ENCODE results near the gene SLC35F3.

SLC35F3 gene

DNA sequence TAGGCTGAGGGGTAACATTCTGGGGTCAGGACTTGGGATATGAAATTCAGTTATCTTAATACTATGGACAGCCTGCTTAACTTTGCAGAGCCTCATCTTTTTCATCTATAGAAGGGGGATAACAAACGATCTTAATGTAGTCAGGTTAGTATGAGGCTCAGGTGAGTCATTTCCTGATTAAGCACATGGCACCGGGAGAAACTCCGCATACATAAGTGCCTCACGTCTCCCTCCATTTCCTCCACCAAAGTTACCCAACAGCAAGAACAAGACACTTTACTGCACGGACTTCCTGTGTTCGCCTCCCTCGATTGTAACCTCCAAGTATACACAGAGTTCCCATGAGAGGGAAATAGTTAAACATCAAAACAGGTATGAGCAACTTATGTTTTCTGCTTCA is 356.1 kb downstream of the SLC35F3 start:
- Histone ChIP-seq H4K8ac (ENCODE audit: low read depth, low read length) (no peak overlapping the region), H3K9ac (ENCODE audit: low read depth, low read length, poor library complexity) (no peak overlapping the region), H2AK5ac (ENCODE audit: low read depth, low read length) (no peak overlapping the region), H3K18ac (ENCODE audit: low read length) (no peak overlapping the region), H3K9me3 (replicated peaks in 1 of 2; ENCODE audit: control insufficient read depth in 2 of 2, insufficient read depth in 1 of 2, low read depth in 1 of 2, low read length in 2 of 2) (peaks cover 0 to 2% of the 10 kb centered on the region in 2 donors), H4K91ac (ENCODE audit: low read depth, low read length, poor library complexity) (no peak overlapping the region), H3K27ac (replicated peaks; ENCODE audit: low read length) (no peak overlapping the region), H2BK120ac (ENCODE audit: low read depth, low read length) (no peak overlapping the region), H2BK12ac (ENCODE audit: low read length) (no peak overlapping the region), H2BK15ac (ENCODE audit: low read length) (no peak overlapping the region), H3K4me3 (ENCODE audit: low read length in 2 of 2) (no peak overlapping the region), H3K79me1 (ENCODE audit: low read depth, low read length) (no peaks in the 10 kb centered on the region), H3K23ac (ENCODE audit: low read depth, low read length, poor library complexity) (no peak overlapping the region), H3K4me1 (ENCODE audit: control insufficient read depth in 2 of 2, insufficient read depth in 1 of 2, low read depth in 1 of 2, low read length in 2 of 2) (no peaks in the 10 kb centered on the region), H3K27me3 (ENCODE audit: control insufficient read depth in 3 of 3, insufficient read depth in 3 of 3, low read depth in 1 of 3, low read length in 3 of 3) (peaks cover 0 to 7% (median 3%) of the 10 kb centered on the region in 3 experiments), H3K4me2 (ENCODE audit: insufficient read depth, low read length, poor library complexity, severe bottlenecking) (no peak overlapping the region), H2BK5ac (ENCODE audit: low read length) (no peak overlapping the region), H3K14ac (ENCODE audit: low read length) (no peak overlapping the region), H2AFZ (ENCODE audit: low read length) (no peak overlapping the region), H3K4ac (ENCODE audit: low read length) (no peak overlapping the region), H3K36me3 (replicated peaks in 1 of 2; ENCODE audit: control insufficient read depth in 2 of 2, insufficient read depth in 2 of 2, low read length in 2 of 2) (no peaks in the 10 kb centered on the region)
- WGBS, 2 donors (ENCODE audit: extremely low coverage in 2 of 2, insufficient read length in 2 of 2, insufficient replicate concordance in 1 of 2), result no CpG with 5 or more reads among the region's 7 CpGs
- DNase-seq (ENCODE audit: low spot score), result no peak

DNA sequence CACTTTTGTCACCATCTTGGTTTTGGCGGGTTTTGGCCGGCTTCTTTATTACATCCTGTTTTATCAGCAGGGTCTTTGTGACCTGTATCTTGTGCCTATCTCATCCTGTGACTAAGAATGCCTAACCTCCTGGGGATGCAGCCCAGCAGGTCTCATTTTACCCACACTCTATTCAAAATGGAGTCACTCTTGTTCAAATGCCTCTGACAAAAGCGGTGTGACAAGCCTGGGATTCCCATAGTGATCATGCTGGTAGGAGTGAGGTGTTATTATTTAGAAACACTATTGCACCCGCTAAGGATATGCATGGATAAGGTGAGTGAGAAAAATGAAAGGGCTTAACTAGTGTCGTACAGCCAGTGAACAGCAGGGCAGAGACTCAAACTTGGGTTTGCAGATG is 357.1 kb downstream of the SLC35F3 start:
- H2BK120ac ChIP-seq (ENCODE audit: low read depth, low read length), result no peak overlapping the region
- H4K8ac ChIP-seq (ENCODE audit: low read depth, low read length), result no peak overlapping the region
- no peaks in the 10 kb centered on the region for H3K36me3 ChIP-seq (replicated peaks in 1 of 2; ENCODE audit: control insufficient read depth in 2 of 2, insufficient read depth in 2 of 2, low read length in 2 of 2)
- no peak overlapping the region for H3K4me2 ChIP-seq (ENCODE audit: insufficient read depth, low read length, poor library complexity, severe bottlenecking)
- no peak overlapping the region for H3K27ac ChIP-seq (replicated peaks; ENCODE audit: low read length)
- H3K23ac ChIP-seq (ENCODE audit: low read depth, low read length, poor library complexity), result no peak overlapping the region
- H2BK15ac ChIP-seq (ENCODE audit: low read length), result no peak overlapping the region
- no peak overlapping the region for H3K4me3 ChIP-seq (ENCODE audit: low read length in 2 of 2)
- DNase-seq (ENCODE audit: low spot score), result no peak
- no peak overlapping the region for H2BK12ac ChIP-seq (ENCODE audit: low read length)
- H3K4me1 ChIP-seq (ENCODE audit: control insufficient read depth in 2 of 2, insufficient read depth in 1 of 2, low read depth in 1 of 2, low read length in 2 of 2), result peaks cover 0 to 2% of the 10 kb centered on the region in 2 donors
- H3K9ac ChIP-seq (ENCODE audit: low read depth, low read length, poor library complexity), result no peak overlapping the region
- H3K9me3 ChIP-seq (replicated peaks in 1 of 2; ENCODE audit: control insufficient read depth in 2 of 2, insufficient read depth in 1 of 2, low read depth in 1 of 2, low read length in 2 of 2), result peaks cover 0 to 2% of the 10 kb centered on the region in 2 donors
- no peak overlapping the region for H2AK5ac ChIP-seq (ENCODE audit: low read depth, low read length)
- H2BK5ac ChIP-seq (ENCODE audit: low read length), result no peak overlapping the region
- no peaks in the 10 kb centered on the region for H3K79me1 ChIP-seq (ENCODE audit: low read depth, low read length)
- H3K27me3 ChIP-seq (ENCODE audit: control insufficient read depth in 3 of 3, insufficient read depth in 3 of 3, low read depth in 1 of 3, low read length in 3 of 3), result peaks cover 0 to 7% (median 2%) of the 10 kb centered on the region in 3 experiments
- no peak overlapping the region for H3K18ac ChIP-seq (ENCODE audit: low read length)
- no peak overlapping the region for H3K4ac ChIP-seq (ENCODE audit: low read length)
- no CpG with 5 or more reads among the region's 5 CpGs for WGBS, 2 donors (ENCODE audit: extremely low coverage in 2 of 2, insufficient read length in 2 of 2, insufficient replicate concordance in 1 of 2)
- no peak overlapping the region for H2AFZ ChIP-seq (ENCODE audit: low read length)
- H4K91ac ChIP-seq (ENCODE audit: low read depth, low read length, poor library complexity), result no peak overlapping the region
- H3K14ac ChIP-seq (ENCODE audit: low read length), result no peak overlapping the region

DNA sequence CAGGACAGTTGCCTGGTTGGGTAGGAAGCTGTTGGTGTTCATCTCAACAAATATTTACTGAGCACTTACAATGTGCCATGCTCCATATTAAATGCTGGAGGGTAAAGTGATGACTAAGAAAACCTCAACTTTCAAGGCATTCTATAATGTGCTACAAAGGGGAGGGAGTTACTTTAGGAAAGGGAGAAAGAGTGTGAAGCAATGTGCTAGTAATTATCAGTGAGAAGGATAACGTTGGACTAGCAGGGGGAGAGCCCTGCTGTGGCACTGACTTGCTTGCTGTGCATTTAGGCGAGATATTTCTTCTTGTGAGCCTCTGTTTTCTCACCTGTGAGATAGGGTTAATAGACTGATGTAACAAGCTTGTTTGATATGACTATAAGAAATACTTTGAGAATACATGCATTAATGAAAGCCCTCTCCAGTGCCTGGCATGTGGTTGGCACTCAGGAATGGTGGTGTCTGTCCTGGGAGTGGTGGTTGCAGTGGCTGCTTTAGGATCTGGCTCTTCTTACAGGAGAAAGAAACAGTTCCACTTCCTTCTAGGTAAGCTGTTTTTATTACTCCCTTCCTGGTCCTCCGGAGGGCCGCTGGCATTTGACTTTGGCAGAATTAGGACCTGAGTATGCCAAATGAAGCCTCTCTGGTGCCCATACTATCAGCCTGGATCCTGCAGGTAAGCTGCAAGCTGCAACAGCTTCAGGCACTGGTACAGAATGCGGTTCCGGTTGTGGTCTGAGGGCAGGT is 357.7 kb downstream of the SLC35F3 start:
- Histone ChIP-seq H2AFZ (ENCODE audit: low read length) (no peak overlapping the region), H3K14ac (ENCODE audit: low read length) (no peak overlapping the region), H2BK12ac (ENCODE audit: low read length) (no peak overlapping the region), H3K27me3 (ENCODE audit: control insufficient read depth in 3 of 3, insufficient read depth in 3 of 3, low read depth in 1 of 3, low read length in 3 of 3) (peaks cover 0 to 7% (median 0%) of the 10 kb centered on the region in 3 experiments), H3K18ac (ENCODE audit: low read length) (no peak overlapping the region), H3K4me3 (ENCODE audit: low read length in 2 of 2) (no peak overlapping the region), H3K9ac (ENCODE audit: low read depth, low read length, poor library complexity) (no peak overlapping the region), H3K79me1 (ENCODE audit: low read depth, low read length) (no peaks in the 10 kb centered on the region), H3K9me3 (replicated peaks in 1 of 2; ENCODE audit: control insufficient read depth in 2 of 2, insufficient read depth in 1 of 2, low read depth in 1 of 2, low read length in 2 of 2) (peaks cover 0 to 2% of the 10 kb centered on the region in 2 donors), H3K4ac (ENCODE audit: low read length) (no peak overlapping the region), H3K36me3 (replicated peaks in 1 of 2; ENCODE audit: control insufficient read depth in 2 of 2, insufficient read depth in 2 of 2, low read length in 2 of 2) (no peaks in the 10 kb centered on the region), H3K27ac (replicated peaks; ENCODE audit: low read length) (no peak overlapping the region), H4K91ac (ENCODE audit: low read depth, low read length, poor library complexity) (no peak overlapping the region), H4K8ac (ENCODE audit: low read depth, low read length) (no peak overlapping the region), H3K23ac (ENCODE audit: low read depth, low read length, poor library complexity) (no peak overlapping the region), H3K4me2 (ENCODE audit: insufficient read depth, low read length, poor library complexity, severe bottlenecking) (no peak overlapping the region), H2BK5ac (ENCODE audit: low read length) (no peak overlapping the region), H2AK5ac (ENCODE audit: low read depth, low read length) (no peak overlapping the region), H2BK15ac (ENCODE audit: low read length) (no peak overlapping the region), H2BK120ac (ENCODE audit: low read depth, low read length) (no peak overlapping the region), H3K4me1 (ENCODE audit: control insufficient read depth in 2 of 2, insufficient read depth in 1 of 2, low read depth in 1 of 2, low read length in 2 of 2) (peaks cover 0 to 2% of the 10 kb centered on the region in 2 donors)
- DNase-seq (ENCODE audit: low spot score), result no peak
- no CpG with 5 or more reads among the region's 6 CpGs for WGBS, 2 donors (ENCODE audit: extremely low coverage in 2 of 2, insufficient read length in 2 of 2, insufficient replicate concordance in 1 of 2)

DNA sequence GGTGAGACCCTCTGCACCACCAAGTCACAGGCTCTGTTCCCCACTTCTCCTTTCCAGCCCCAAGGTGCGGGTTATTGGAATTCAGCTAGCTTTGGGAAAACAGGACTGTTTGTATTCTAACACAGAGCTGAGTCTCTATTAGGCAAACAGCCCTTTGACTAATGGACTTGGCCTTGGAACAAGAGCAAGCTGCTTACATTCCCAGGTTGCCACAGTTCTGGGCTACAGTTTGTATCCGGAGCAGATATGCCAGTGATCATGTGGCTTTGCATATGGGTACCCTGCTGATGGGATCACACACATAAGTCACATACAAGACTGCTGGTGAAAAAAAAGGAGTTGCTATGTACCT is 358.3 kb downstream of the SLC35F3 start:
- H2BK12ac ChIP-seq (ENCODE audit: low read length), result no peak overlapping the region
- peaks cover 0 to 7% (median 0%) of the 10 kb centered on the region in 3 experiments for H3K27me3 ChIP-seq (ENCODE audit: control insufficient read depth in 3 of 3, insufficient read depth in 3 of 3, low read depth in 1 of 3, low read length in 3 of 3)
- H3K4ac ChIP-seq (ENCODE audit: low read length), result no peak overlapping the region
- no CpG with 5 or more reads among the region's 2 CpGs for WGBS, 2 donors (ENCODE audit: extremely low coverage in 2 of 2, insufficient read length in 2 of 2, insufficient replicate concordance in 1 of 2)
- H3K14ac ChIP-seq (ENCODE audit: low read length), result no peak overlapping the region
- H3K4me3 ChIP-seq (ENCODE audit: low read length in 2 of 2), result no peak overlapping the region
- no peak for DNase-seq (ENCODE audit: low spot score)
- no peak overlapping the region for H3K9ac ChIP-seq (ENCODE audit: low read depth, low read length, poor library complexity)
- no peak overlapping the region for H3K18ac ChIP-seq (ENCODE audit: low read length)
- no peaks in the 10 kb centered on the region for H3K79me1 ChIP-seq (ENCODE audit: low read depth, low read length)
- H3K23ac ChIP-seq (ENCODE audit: low read depth, low read length, poor library complexity), result no peak overlapping the region
- H4K8ac ChIP-seq (ENCODE audit: low read depth, low read length), result no peak overlapping the region
- no peak overlapping the region for H2BK5ac ChIP-seq (ENCODE audit: low read length)
- H3K9me3 ChIP-seq (replicated peaks in 1 of 2; ENCODE audit: control insufficient read depth in 2 of 2, insufficient read depth in 1 of 2, low read depth in 1 of 2, low read length in 2 of 2), result peaks cover 0 to 2% of the 10 kb centered on the region in 2 donors
- H3K4me2 ChIP-seq (ENCODE audit: insufficient read depth, low read length, poor library complexity, severe bottlenecking), result no peak overlapping the region
- no peak overlapping the region for H4K91ac ChIP-seq (ENCODE audit: low read depth, low read length, poor library complexity)
- no peak overlapping the region for H3K27ac ChIP-seq (replicated peaks; ENCODE audit: low read length)
- no peaks in the 10 kb centered on the region for H3K36me3 ChIP-seq (replicated peaks in 1 of 2; ENCODE audit: control insufficient read depth in 2 of 2, insufficient read depth in 2 of 2, low read length in 2 of 2)
- H2BK120ac ChIP-seq (ENCODE audit: low read depth, low read length), result no peak overlapping the region
- peaks cover 0 to 2% of the 10 kb centered on the region in 2 donors for H3K4me1 ChIP-seq (ENCODE audit: control insufficient read depth in 2 of 2, insufficient read depth in 1 of 2, low read depth in 1 of 2, low read length in 2 of 2)
- no peak overlapping the region for H2BK15ac ChIP-seq (ENCODE audit: low read length)
- H2AK5ac ChIP-seq (ENCODE audit: low read depth, low read length), result no peak overlapping the region
- H2AFZ ChIP-seq (ENCODE audit: low read length), result no peak overlapping the region

Measured in neuronal stem cell (in vitro differentiated cells).